Measurements from ENCODE around the gene RGS6. TPM values are rescaled to one million over a fixed set of nuclear protein-coding genes. Genes with fewer than 3 reads are reported as not detected.

The RGS6 gene
- total RNA-seq, 4 donors from 2014 or later, result 7.6 to 25.3 (median 17.2) TPM

GRCh38 chr14:72568296-72568992 lies 636.2 kb downstream of the RGS6 start:
- H3K4me3 ChIP-seq (replicated peaks in 1 of 3), result no peak overlapping the region
- H3K27me3 ChIP-seq, result no peaks in the 10 kb centered on the region
- H3K4me1 ChIP-seq, result no peaks in the 10 kb centered on the region
- no peak overlapping the region for H3K27ac ChIP-seq
- TF ChIP-seq POLR2A (IDR thresholded peaks at IDR 0.05) (no peak), CTCF (IDR thresholded peaks at IDR 0.05) (no peak)
- H3K9me3 ChIP-seq, result no peaks in the 10 kb centered on the region
- intact Hi-C loops (cut with DNase I), result no loop called here
- 83 to 85% methylated on average over 18 to 19 of the region's 19 CpGs for WGBS, 2 donors
- DNase-seq, result no peak
- H3K36me3 ChIP-seq, result no peaks in the 10 kb centered on the region

GRCh38 chr14:72573725-72574417 lies 641.6 kb downstream of the RGS6 start:
- H3K9me3 ChIP-seq, result no peaks in the 10 kb centered on the region
- TF ChIP-seq CTCF (IDR thresholded peaks at IDR 0.05), result no peak
- no peaks in the 10 kb centered on the region for H3K27me3 ChIP-seq
- no peaks in the 10 kb centered on the region for H3K36me3 ChIP-seq
- H3K27ac ChIP-seq, result no peak overlapping the region
- WGBS, 2 donors, result 59 to 65% methylated on average over 9 of the region's 9 CpGs
- H3K4me1 ChIP-seq, result no peaks in the 10 kb centered on the region
- no peak overlapping the region for H3K4me3 ChIP-seq (replicated peaks in 1 of 3)
- peak; percentile 35 to 45 for DNase-seq
- intact Hi-C loops (cut with DNase I), result no loop called here

GRCh38 chr14:72574715-72575114 lies 642.5 kb downstream of the RGS6 start:
- intact Hi-C loops (cut with DNase I), result no loop called here
- no peak overlapping the region for H3K4me3 ChIP-seq (replicated peaks in 1 of 3)
- H3K36me3 ChIP-seq, result no peaks in the 10 kb centered on the region
- H3K27ac ChIP-seq, result no peak overlapping the region
- no peak for DNase-seq
- WGBS, 2 donors, result 98 to 100% methylated on average over 1 of the region's 1 CpG
- TF ChIP-seq POLR2A (IDR thresholded peaks at IDR 0.05), result no peak
- no peak for TF ChIP-seq CTCF (IDR thresholded peaks at IDR 0.05)
- no peaks in the 10 kb centered on the region for H3K9me3 ChIP-seq
- H3K27me3 ChIP-seq, result no peaks in the 10 kb centered on the region
- no peaks in the 10 kb centered on the region for H3K4me1 ChIP-seq

- 93 to 97% methylated on average over 1 of the region's 1 CpG for WGBS, 2 donors
- no peak for DNase-seq
- intact Hi-C loops (cut with DNase I), result no loop called here
- no peaks in the 10 kb centered on the region for H3K4me1 ChIP-seq
- no peaks in the 10 kb centered on the region for H3K27me3 ChIP-seq
- TF ChIP-seq POLR2A (IDR thresholded peaks at IDR 0.05) (no peak), CTCF (IDR thresholded peaks at IDR 0.05) (no peak)
- no peaks in the 10 kb centered on the region for H3K36me3 ChIP-seq
- H3K9me3 ChIP-seq, result no peaks in the 10 kb centered on the region
- H3K4me3 ChIP-seq (replicated peaks in 1 of 3), result no peak overlapping the region
- H3K27ac ChIP-seq, result no peak overlapping the region
Measured at GRCh38 chr14:72576258-72576657, 644.0 kb downstream of the RGS6 start.

GRCh38 chr14:72577521-72577920 lies 645.3 kb downstream of the RGS6 start:
- Histone ChIP-seq H3K27ac (no peak overlapping the region), H3K27me3 (no peaks in the 10 kb centered on the region), H3K36me3 (no peaks in the 10 kb centered on the region), H3K9me3 (no peaks in the 10 kb centered on the region), H3K4me3 (replicated peaks in 1 of 3) (no peak overlapping the region), H3K4me1 (no peaks in the 10 kb centered on the region)
- intact Hi-C loops (cut with DNase I), result no loop called here
- 32 to 65% methylated on average over 4 to 5 of the region's 5 CpGs for WGBS, 2 donors
- DNase-seq, result peak; percentile 65
- TF ChIP-seq CTCF (IDR thresholded peaks at IDR 0.05) (no peak), POLR2A (IDR thresholded peaks at IDR 0.05) (no peak)

Measured in thyroid gland (tissue), 4 donors.